Cerebellar nuclear complex (tissue), 1 donor: Measurements from ENCODE around the gene WDR7.

Experiments used
- DNase-seq, 2 experiments: peaks; one replicate each; lab custom pipeline; 2025; lab: John Stamatoyannopoulos, UW

Gene WDR7

DNA sequence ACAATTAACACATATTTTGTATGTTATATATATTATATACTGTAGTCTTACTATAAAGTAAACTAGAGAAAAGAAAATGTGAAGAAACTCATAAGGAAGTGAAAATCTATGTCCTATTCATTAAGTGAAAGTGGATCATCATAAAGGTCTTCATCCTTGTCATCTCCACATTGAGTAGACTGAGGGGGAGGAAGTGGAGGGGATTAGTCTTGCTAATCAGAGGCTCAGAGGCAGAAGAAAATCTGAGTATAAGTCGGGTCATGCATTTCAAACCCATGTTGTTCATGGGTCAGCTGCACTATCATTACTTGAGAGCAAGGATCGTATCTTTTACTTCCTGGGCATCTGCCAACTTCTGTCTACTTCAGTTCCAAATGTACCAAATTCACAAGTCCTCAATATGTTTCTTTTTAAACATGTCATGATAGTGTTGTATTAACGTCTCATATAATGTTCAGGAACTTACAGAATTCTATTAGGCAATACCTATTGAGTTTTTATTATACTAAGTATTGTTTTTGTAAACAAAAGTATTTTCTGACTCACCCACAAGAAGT lies 286.8 kb downstream of the WDR7 start:
- DNase-seq, result no peak

DNA sequence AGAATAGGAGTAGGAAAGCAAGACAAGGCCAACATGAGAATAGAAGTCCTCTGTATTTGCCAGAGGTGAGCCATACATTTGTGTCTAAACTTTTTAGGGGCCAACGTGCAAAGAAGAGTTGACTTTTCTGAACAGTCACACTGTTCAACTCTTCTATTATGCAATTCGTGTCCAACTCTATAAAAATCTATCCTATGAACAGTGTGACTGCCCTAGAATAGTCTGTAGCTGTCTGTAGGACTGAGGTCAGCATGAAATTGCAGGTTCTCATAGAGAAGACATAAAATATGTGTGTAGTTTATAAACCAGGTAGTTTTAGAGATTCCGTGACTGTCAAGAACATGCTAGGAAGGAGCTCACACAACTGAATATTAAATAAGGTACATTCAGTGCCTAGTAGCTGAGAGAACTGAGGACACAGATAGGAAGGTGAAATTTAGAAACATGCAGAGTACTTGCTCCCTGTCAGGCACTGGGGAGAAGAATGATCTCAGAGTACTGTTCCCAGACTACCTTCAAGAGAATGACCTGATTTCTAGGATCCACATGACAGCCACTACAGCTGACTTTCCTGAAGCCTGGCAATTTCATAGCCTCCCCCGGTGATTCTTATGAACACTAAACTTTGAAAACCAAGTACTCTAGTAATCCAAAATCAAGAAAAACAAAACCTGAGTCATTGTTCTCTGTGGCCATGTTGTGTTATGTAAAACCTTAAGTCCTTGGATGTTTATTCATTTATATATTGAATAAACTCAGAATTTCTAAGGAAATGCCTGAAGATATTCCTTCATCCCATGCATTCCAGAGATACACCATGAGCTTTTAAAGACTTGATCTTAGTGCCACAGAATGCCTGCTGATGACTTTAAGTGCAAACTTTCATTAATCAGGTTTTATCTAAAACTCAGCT lies 294.3 kb downstream of the WDR7 start:
- DNase-seq, result no peak

DNA sequence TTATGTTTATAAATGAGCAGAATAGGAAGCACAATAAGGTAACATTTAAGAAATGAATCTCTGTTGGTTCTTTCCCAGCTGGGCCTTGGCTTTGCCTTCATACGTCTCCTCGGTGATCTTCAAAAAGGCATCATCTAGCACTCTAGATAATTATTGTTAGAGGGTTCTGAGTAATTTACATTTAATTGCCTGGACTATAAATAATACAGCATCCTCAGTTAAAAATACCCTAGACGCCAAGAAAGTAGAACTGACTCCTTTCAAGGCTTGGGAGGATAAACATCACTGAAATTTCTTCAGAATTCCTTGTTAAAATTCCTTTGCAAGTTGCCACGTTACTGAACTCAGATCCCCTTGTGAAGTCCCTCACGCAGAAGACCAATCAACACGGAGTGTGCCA lies 296.1 kb downstream of the WDR7 start:
- no peak for DNase-seq

DNA sequence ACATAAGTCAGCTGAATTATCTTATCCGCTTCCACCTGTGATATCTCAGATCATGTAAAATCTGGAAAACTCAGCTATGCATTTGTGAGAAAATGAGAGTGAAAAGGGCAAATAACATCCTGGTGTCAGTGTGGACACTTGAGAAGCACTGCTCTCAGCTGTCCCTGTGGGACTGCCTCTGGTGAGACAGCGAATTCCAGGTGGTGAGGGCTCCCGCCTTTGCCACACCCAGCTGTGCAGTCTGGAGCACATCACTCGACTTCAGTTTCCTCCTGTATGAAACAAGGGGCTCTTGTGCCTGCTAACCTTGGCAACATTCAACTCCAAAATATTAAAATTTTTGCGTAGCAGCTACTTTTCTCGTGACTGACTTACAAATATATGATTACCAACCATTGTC lies 300.9 kb downstream of the WDR7 start:
- no peak for DNase-seq

DNA sequence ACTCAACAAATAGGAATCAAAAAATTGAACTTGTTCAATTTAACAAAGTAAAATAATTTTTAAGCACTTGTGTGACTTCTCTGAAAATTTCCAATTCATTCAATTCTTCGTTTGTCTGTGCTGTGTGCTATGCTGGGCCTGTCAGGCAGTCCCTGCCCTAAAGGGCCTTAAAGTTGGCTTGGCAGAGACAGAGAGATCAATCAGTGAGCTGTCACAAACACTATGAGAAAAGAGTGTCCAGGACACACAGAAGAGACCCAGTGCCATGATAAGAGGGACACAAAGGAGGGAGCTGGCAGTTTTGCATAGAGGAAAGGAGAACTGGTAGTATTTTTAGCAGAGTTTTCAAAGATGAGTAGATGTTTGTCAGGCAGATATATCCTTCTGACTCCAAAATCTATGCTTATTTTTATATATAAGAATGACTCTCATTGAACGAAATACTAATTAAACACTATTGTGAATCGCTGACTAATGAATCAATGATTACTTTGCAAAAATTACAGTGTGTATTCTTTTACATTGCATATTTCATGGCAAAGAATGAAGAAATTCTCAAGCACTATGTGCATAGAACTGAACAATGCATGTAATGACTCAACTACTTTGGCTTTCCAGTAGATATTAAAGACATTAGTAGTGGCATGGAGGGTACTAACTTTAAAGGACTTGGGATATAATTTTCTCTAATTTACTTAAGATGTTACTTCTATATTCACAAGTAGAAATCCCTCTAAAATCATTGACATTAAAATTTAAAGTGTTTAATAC lies 302.5 kb downstream of the WDR7 start:
- no peak for DNase-seq

DNA sequence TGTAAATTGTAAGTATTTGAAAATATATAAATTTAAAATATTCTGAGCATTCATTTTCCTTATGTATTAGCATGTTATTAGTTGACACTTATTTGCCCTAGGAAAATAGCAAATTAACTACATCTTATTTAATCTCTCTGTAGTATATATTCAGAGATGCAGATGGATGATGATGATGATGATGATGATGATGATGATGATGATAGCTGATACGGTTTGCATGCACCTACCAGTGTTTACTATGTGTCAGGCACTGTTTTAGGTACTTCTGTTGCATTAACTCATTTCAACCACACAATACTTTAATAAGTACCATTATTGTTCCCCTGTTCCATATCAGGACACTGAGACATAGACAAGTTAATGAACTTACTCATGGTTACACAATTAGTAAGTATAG lies 304.3 kb downstream of the WDR7 start:
- no peak for DNase-seq

DNA sequence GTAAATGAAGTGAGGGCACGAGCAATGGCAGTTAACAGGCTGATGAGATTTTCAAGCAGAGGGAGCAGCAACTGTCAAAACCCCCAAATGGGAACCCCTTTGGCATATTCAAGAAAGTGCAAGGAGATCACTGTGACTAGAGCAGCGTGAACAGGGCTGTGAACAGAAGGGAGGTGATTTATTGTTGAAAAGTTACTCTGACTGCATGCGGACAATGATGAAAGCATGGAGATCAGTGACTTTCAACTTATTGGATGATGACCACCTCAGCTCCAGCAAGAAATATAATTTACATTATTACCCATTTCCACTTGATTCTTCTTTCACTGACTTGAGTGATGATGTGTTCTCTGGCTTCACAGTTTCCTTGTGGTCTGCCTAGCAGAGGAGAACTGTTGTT lies 308.0 kb downstream of the WDR7 start:
- no peak for DNase-seq

DNA sequence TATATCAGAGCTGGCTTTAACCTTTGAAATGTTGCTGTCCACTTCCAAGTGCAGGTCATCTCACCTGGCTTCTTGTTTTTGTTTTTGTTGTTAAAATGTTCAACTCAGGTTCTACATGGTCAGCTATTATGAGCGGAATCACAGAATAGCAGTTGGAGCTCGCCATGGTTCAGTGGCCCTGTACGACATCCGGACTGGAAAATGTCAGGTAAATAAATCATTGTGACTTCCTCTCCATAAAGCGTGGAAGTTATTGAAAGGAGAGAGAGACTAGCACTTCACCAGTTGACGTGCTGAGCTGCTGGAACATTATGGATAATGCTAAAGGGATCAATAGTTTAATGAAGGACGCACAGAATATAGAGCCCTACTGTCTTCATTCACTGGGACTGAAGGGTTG lies 311.2 kb downstream of the WDR7 start:
- DNase-seq, result no peak

DNA sequence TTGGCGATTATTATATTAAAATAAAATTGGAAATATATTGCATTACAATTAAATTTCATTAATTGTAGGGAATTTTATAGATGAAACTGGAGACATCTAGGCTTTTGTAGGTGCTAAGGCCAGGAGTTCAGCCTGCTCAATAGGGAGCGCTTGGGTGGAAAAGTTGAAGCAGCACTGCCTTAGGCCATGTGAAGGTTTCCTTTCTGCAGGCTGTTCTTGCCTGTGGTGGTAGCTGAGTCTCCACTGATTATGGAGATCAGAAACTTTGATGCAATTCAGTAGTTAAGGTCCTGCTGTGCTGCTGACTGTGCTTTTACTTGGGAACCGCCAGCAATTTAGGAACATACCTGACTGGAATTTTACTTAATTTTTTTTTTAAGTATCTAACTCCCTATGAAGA lies 315.9 kb downstream of the WDR7 start:
- no peak for DNase-seq

DNA sequence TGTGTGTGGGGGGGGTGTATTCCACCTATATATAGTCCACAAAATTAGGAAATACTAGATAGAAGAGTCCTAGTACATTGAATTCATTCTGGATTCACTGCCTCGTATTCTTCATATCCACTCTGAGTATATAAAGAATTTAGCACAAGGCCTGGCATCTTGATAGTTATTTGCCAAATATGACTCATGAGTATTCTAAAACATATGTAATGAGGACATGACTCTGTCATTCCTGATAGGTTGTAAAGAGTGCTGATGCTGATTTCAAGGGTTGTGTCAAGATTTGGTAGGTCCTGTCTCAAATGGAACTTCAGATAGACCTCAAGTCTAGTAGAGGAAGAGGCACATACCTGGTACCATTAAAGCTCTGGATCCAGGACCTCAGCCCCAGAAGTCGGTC lies 322.3 kb downstream of the WDR7 start:
- no peak for DNase-seq

DNA sequence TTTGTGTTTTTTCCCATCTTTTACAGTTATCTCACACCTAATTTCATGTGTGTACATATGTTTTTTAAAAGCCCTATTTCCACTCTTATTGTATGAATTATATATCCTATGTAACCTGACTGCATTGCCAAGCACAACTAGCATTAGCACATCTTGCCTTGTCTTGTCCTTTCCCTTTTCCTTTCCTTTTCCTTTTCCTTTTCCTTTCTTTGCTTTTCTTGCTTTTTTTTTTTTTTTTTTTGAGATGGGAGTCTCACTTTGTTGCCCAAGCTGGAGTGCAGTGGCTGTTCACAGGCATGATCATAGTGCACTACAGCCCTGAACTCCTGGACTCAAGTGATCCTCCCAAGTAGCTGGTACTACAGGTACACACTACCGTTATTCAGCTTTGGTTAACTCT lies 323.0 kb downstream of the WDR7 start:
- no peak for DNase-seq

DNA sequence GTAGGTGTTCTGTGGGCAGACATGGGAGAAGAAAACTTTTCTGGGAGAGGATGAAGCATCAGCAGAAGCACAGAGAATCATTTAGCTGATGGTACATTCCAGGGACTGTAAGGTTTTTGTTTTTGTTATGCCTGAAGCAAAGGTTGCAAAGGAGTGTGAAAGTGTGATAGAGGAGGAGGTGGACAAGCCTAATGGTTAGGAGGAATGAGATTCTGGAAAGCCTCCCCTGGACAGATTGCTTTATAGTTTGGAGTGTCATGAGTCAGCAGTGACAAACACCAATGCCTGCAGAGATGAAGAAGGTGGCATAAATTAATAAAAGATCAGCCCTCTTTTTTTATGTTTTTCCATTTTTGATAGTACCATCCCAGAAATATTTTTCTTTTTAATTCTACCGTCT lies 324.1 kb downstream of the WDR7 start:
- DNase-seq, result no peak

DNA sequence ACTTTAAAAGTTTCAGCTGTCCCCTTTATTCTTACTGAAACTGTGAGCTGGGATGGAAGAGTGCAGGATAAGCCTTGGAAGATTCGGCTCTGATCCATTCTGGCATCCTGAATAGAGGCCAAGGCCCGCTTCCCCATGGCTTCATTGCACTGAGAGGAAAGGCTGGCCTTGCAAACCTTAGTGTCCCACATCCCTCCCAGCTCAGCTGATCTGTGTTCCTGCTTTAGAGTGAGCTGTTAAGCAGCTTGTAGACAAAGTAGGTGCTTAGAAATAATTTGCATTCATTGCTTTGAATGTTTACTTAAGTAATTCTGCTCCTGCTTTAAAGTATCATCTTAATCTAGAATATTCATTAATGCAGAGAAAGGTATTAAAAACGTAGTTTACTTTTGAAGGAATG lies 326.1 kb downstream of the WDR7 start:
- DNase-seq, result no peak

DNA sequence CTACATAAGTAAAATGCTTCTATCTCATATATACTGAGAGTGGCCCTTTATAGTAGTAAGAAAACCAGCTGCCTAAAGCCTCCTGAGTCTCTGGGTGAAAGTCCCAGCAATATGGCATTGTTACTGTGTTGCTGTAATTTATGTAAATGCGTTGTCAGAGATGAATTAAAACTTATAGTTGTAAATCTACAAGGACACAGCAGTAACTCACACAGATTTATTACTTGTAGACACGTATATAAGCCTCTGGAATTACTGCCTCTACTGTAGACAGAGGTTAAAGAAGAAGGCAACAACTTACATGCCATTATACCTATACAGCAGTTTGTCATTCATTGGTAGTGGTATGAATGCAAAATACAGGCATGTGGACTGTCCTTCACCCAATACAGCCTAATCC lies 326.6 kb downstream of the WDR7 start:
- no peak for DNase-seq

DNA sequence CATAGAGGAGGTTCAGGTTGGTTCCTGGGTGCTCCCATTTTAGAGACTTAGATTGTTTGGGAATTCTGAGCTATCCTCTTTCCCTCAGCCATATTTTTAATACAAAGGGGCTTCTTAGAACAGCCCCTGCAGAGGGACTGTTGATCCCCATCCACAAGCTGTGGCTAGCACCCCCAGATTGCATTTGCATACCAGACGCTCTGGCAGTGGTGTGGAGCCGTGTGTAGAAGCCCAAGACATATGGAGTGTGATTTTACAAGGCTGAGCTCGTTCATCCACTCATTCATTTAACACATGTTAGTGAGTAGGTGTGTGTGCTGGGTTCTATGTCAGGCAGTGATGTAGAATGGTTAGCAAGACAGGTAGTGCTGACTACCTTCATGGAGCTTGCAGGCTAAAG lies 329.0 kb downstream of the WDR7 start:
- no peak for DNase-seq

DNA sequence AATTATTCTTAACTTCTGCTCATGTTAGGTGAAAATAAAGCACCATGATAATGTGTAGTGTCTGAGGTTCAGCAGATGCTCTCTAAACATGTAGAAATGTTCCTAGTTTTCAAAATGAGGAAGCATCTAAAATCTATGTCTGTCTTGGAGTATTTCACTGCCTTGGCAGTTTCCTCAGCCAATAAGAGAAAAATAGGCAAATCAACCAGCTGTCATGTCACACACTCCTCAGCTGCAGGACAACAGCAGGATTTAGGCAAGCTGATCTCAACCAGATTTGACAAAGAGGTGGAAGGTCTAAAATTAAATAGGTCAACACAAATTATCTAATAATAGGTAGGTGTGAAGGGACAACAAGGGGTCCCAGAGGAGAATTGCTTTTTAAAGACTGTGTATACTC lies 331.6 kb downstream of the WDR7 start:
- DNase-seq, result no peak

DNA sequence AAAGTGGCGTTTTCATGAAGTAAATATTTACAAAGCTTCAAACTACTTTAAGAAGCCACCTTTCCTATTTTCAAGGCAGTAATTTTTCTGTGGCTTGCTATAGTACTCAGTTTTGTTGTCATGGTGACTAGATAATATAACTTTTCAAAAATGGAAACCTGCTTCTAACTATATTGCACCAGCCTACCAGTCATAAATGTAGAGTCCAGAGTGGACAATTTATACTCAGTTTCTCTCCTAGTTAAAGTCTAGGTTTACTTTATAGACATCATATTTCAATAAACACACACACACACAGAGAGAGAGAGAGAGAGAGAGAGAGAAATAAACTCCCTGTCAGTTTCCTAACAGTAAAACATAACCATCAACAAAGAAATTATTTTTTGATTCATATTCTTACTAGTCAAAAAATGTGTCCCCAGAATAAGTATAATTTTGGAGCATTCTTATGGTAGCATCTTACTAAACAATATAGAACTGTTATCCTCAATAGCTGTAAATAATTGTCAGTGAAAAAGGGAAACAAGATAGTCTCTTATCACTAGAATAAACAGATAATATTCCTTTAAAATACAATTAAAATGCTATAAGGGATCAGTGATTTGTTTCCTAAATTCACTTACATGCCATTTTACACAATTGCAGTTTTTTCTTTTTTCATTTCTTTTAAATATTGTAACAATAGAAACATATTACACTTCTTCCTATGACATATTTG lies 332.3 kb downstream of the WDR7 start:
- DNase-seq, result no peak

DNA sequence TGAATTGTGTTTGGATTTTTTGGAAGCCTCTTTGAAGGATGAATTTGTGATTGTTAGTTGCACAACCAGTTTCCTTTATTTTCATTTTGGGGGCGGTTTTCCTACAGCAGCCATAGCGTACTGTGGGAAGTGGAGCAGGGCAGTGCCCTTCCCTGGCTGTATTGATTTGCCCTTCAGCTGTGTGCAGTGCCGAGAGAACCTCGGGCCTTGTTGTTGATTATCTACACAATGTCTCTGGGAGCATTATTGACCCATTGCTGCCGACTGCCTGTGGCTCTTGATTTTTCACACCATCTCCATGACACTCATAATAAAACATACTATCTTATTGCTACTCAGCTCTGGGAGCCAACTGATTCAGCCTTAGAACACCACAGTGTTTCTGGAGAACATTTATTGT lies 333.6 kb downstream of the WDR7 start:
- DNase-seq, result no peak

DNA sequence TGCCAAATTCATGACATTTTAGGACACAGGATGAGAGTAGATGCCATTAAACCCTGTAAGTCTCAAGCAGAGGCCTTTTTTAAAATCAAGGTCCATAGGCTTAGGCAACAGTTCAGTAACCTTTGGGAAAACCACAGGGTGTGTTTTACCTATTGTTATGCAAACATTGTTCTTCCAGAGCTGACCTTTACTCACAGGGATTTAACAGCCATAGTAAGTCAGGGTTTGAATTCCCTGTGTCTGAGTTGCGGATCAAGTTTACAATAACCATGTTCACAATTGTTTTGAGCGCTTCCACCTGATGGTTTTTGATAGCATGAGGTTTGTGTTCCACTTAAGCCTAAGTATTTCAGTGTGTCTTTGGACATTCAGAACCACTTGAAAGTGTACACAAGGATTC lies 335.7 kb downstream of the WDR7 start:
- DNase-seq, result no peak

DNA sequence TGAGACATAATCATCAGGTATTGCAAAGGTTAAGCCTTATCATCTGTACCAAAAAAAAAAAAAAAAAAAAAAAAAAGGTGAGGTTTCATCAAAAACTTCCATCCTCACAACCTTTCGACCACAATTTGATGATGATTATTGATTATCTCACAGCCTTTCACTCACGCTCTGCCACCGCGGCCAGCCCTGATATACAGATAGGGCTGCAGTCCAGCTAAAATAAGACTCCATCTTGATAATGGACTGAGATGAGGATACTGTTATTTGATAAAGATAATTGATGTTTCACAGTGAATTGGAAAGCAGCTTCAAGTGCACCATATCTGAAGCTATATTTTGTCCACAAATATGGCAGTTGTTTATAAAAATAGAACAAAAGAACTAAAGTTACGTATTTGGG lies 336.1 kb downstream of the WDR7 start:
- no peak for DNase-seq

DNA sequence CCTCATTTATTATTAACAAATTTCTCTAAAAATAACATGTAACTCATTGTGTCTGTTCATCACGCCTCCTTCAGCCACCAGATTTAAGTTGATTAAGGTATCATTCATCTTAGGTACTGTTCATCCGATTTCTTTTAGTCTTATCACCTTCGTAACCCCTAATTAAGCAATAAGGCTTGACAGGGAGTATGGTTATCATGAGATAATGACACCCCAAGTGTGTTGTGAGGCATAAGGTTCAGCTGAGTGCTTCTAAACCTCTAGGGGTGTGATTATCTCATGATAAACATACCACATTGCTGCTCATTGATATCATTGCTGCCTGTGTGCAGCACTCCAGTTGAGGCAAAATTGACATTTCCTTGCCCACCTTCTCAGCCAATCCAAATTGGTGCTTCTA lies 336.9 kb downstream of the WDR7 start:
- no peak for DNase-seq

DNA sequence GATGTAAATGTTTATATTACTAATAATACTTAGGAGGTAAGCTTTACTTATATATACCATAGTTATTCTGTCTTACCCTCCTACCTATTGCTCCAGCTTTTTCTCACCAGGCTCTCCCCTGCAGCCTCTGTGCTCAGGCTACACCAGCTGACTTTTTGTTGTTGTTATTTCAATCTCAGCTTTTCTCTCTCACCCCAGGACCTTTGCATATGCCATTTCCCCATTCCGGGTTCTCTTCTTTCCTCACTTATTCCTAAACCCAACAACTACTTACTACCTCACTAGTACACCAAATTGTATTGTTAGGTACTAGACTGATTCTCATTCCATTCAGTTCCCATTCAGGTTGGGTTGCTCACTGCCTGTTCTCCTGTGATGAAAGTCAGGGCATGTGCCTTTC lies 339.5 kb downstream of the WDR7 start:
- no peak for DNase-seq

DNA sequence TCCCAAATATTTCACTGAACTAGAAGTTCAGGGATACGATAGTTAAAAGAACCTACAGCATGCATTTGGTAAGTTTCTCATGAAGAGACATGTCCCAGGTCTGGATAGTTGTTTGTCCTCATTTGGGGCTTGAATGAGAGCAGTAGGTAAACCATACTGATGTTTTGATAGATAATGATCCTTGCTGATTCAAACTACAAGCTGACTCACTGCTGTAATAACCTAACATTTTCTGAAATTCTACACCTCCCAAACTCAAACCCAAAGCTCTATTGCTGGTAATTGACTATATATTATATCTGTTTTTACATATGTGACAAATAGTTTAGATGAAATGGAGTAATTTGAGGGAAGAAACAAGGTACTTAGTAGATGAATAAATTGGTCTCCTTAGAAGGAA lies 341.6 kb downstream of the WDR7 start:
- DNase-seq, result no peak
